ENCODE results near the gene TMEM273. TPM values are rescaled to one million over a fixed set of nuclear protein-coding genes. Genes with fewer than 3 reads are reported as not detected.

TMEM273 gene
- total RNA-seq, 2 donors from 2014 or later: 22.5 to 88.0 TPM

DNA sequence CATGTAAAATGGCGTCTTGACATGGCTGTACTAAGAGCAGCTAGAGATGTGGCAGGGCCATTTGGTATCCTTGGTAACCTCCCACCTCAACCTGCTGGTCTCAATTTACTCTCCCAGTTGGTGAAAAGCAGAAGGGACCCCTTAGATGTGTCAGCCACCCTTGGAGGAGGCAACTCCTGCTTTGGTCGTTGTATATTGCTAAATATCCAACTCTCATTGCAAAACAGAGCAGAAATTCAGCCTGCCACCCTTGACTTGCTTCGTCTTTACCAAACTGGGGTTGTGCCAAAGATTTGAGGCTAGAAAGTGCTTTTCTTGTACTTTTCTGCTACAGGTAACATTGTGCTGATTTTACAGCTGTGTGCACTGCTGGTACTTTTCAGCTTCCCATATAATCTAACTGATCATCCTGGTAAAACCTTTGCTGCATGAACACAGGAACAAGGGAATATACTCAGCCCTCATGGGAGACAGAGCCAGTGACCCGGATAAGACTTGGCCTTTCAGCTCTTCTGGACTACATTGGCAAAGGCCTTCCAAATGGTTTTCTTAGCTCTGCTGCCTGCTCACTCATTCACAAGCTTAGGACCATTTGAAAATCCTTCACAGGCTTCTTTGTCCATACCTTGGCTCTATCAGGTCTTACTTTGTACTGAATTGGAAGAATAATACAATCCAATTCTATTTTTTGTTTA lies 70.7 kb downstream of the TMEM273 start:
- Mint-ChIP-seq H3K36me3 (ENCODE audit: insufficient read depth in 2 of 2) (peaks cover 0 to 2% of the 10 kb centered on the region in 2 donors), H3K4me1 (ENCODE audit: low read depth) (no peaks in the 10 kb centered on the region), H3K4me3 (no peak overlapping the region), H3K9me3 (peaks cover 2 to 3% of the 10 kb centered on the region in 2 donors), H3K27me3 (ENCODE audit: low read depth) (peaks cover 55% of the 10 kb centered on the region), H3K27ac (no peak overlapping the region)
- no peak for ATAC-seq (replicated peaks in 1 of 2)
- DNase-seq: no peak

DNA sequence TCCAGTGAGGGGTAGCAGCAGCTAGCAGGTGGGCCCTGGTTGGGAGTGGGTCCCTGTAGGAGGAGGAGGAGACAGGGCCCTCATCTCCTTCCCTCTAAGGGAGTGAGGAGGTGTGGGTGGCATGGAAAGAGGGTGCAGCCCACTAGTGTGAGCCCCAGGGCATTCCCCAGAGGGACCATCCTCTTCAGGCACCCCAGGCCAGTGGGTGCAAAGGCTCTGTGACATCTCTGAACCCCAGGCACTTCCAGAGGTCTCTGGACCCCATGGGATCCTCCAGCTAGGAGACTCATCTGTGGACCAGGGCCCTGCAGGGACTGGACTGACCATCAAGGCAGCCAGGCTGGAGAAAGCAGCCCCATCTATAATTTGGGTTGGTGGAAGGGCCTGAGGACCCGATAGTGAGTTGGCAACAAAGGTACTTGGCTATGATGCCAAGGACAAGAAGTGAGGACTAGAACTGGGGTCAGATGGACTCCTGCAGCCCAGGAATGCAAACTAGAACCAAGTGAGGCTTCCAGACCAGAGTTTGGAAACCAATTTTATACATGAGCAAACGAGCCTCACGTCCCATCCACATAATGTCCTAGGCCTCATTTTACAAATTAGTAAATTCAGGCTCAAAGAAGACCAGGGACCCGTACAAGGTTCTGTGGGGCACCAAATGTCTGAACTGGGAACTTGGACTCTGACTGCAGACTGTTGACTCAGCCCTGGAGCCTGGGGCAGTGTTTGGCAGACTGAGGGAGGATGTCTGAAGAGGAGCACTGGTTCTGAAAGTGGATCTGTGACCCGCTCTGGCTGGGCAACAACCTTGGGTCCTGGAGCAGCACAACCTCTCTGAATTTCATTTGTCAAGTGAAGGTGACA lies 71.4 kb downstream of the TMEM273 start:
- no peak for DNase-seq
- H3K9me3 Mint-ChIP-seq: peaks cover under 1 to 1% of the 10 kb centered on the region in 2 donors
- H3K4me1 Mint-ChIP-seq (ENCODE audit: low read depth): no peaks in the 10 kb centered on the region
- no peak overlapping the region for H3K27ac Mint-ChIP-seq
- no peak overlapping the region for H3K4me3 Mint-ChIP-seq
- peaks cover 52% of the 10 kb centered on the region for H3K27me3 Mint-ChIP-seq (ENCODE audit: low read depth)
- H3K36me3 Mint-ChIP-seq (ENCODE audit: insufficient read depth in 2 of 2): peaks cover 0 to under 1% of the 10 kb centered on the region in 2 donors
- ATAC-seq (replicated peaks in 1 of 2): peak; percentile 9 to 22

DNA sequence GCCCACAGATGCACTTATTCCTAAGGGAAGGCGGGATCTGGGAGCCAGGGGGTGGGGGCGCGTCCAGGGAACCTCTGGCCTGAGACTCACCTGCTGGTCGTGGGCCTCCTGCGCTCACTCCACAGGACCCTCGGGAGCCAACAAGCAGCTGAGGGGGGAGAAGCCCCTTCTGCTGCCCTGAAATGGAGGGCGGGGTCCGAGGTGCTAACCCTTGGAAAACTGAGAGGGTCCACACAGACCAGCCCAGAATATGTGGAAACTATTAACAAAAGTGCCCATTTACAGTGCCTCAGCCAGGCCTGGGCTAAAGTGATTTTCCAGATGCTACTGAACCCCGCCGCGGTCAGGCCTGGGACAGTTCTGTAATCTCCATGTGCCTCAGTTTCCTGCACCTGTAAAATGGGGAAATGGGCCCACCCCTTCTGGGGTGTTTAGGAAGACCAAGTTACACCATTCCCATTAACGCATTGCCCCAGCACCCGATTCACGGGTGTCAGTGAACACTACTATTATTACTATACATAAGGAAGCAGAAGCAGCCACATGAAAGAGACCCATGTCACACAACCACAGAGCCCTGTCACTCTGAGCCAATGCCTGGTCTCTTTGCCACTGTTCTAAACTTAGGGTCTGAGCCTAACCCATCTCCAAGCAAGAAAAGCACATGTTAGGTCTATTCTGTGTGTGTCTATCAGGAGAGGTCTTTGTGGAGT lies 72.2 kb downstream of the TMEM273 start:
- no peak overlapping the region for H3K27ac Mint-ChIP-seq
- ATAC-seq (replicated peaks in 1 of 2) (peak; percentile 64 to 77), DNase-seq (peak; percentile 10 to 20)
- no peaks in the 10 kb centered on the region for H3K9me3 Mint-ChIP-seq
- H3K4me3 Mint-ChIP-seq: peak overlapping the region in 1 of 2 donors; percentile 27
- no peaks in the 10 kb centered on the region for H3K4me1 Mint-ChIP-seq (ENCODE audit: low read depth)
- H3K27me3 Mint-ChIP-seq (ENCODE audit: low read depth): peaks cover 44% of the 10 kb centered on the region
- H3K36me3 Mint-ChIP-seq (ENCODE audit: insufficient read depth in 2 of 2): no peaks in the 10 kb centered on the region

GRCh38 chr10:49115015-49115795 lies 73.0 kb downstream of the TMEM273 start, which contains the start of gene VSTM4:
Gene VSTM4, minus strand, starts transcription at chr10:49115522. Its CDS starts 37 bp downstream, at chr10:49115485.
- DNase-seq (peak; percentile 10 to 20), ATAC-seq (replicated peaks in 1 of 2) (peak; percentile 61 to 64)
- Mint-ChIP-seq H3K27me3 (ENCODE audit: low read depth) (peaks cover 40% of the 10 kb centered on the region), H3K4me1 (ENCODE audit: low read depth) (no peaks in the 10 kb centered on the region), H3K27ac (no peak within 1 kb of the TSS), H3K9me3 (no peaks in the 10 kb centered on the region), H3K36me3 (ENCODE audit: insufficient read depth in 2 of 2) (no peaks in the 10 kb centered on the region), H3K4me3 (peak within 1 kb of the TSS; percentile 43 to 55)

- Mint-ChIP-seq H3K27me3 (ENCODE audit: low read depth) (peaks cover 40% of the 10 kb centered on the region), H3K9me3 (no peaks in the 10 kb centered on the region), H3K27ac (no peak overlapping the region), H3K4me1 (ENCODE audit: low read depth) (no peaks in the 10 kb centered on the region), H3K36me3 (ENCODE audit: insufficient read depth in 2 of 2) (no peaks in the 10 kb centered on the region), H3K4me3 (peak overlapping the region; percentile 43 to 55)
- no peak for DNase-seq
- no peak for ATAC-seq (replicated peaks in 1 of 2)
These were observed 73.5 kb downstream of the TMEM273 start for GRCh38 chr10:49114718-49115014.

- Mint-ChIP-seq H3K4me1 (ENCODE audit: low read depth) (no peaks in the 10 kb centered on the region), H3K27me3 (ENCODE audit: low read depth) (peaks cover 38% of the 10 kb centered on the region), H3K9me3 (no peaks in the 10 kb centered on the region), H3K4me3 (no peak overlapping the region), H3K27ac (no peak overlapping the region), H3K36me3 (ENCODE audit: insufficient read depth in 2 of 2) (no peaks in the 10 kb centered on the region)
- ATAC-seq (replicated peaks in 1 of 2): no peak
- no peak for DNase-seq
These were observed 74.5 kb downstream of the TMEM273 start for GRCh38 chr10:49113741-49114141.

DNA sequence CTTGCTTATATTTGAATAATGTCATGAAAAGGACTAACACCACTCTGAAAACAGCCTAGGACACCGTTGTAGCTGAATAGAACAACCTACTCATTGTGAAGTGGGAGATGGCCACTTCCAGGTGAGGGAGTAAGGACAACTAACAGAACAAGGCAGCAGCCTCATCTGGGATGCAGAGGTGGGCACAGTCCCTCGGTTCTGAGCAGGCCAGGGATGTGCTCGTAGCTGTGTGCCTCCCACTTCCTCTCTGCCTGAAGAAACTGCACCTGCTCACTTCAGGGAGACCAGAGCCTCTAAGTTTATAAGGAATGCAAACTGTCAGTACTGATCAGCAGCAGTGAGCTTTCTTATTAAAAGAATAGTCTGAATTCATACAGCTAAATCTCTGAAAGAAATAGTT lies 75.3 kb downstream of the TMEM273 start:
- H3K27me3 Mint-ChIP-seq (ENCODE audit: low read depth): peaks cover 29% of the 10 kb centered on the region
- no peak for ATAC-seq (replicated peaks in 1 of 2)
- H3K27ac Mint-ChIP-seq: no peak overlapping the region
- H3K4me1 Mint-ChIP-seq (ENCODE audit: low read depth): no peaks in the 10 kb centered on the region
- H3K36me3 Mint-ChIP-seq (ENCODE audit: insufficient read depth in 2 of 2): no peaks in the 10 kb centered on the region
- H3K9me3 Mint-ChIP-seq: no peaks in the 10 kb centered on the region
- no peak overlapping the region for H3K4me3 Mint-ChIP-seq
- no peak for DNase-seq

DNA sequence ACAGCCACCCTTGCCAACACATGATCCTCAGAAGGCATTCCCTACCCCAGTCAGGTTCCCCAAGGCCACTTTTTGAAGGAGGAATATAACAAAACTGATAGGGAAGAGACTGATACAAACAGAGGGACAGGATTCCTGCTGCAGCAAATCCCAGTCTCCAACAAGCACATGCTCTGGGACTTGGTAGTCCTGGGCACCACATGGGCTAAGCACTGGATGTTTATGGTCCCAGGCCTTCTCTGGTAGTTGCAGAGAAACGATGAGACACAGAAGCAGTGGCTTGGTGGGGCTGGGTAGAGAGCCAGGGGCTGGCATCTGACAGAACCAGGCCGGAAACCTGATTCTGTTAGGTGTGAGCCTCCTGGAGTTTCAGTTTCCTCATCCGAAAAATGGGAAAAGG lies 76.1 kb downstream of the TMEM273 start:
- Mint-ChIP-seq H3K27ac (no peak overlapping the region), H3K9me3 (no peaks in the 10 kb centered on the region), H3K4me3 (no peak overlapping the region), H3K36me3 (ENCODE audit: insufficient read depth in 2 of 2) (no peaks in the 10 kb centered on the region), H3K27me3 (ENCODE audit: low read depth) (peaks cover 27% of the 10 kb centered on the region), H3K4me1 (ENCODE audit: low read depth) (no peaks in the 10 kb centered on the region)
- ATAC-seq (replicated peaks in 1 of 2): no peak
- DNase-seq: no peak

DNA sequence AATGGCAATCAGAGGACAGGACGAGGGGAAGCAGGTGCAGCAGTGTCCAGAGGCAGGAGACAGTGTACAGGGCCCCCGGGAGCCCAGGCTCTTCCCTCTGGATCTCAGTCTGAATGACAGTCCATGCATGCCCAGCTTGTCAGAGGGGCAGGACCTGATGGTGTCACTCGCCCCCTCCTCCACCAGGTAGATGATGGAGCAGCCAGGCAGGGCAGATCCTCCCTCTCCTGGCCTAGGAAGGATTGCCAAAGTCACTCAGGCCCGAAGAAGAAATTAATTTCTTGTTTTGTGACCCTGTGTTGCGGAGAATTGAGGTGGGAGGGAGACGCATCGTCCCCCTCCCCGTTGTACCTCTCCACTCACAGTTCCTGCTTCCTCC lies 76.9 kb downstream of the TMEM273 start:
- Mint-ChIP-seq H3K4me3 (no peak overlapping the region), H3K4me1 (ENCODE audit: low read depth) (no peaks in the 10 kb centered on the region), H3K27ac (no peak overlapping the region), H3K36me3 (ENCODE audit: insufficient read depth in 2 of 2) (no peaks in the 10 kb centered on the region), H3K27me3 (ENCODE audit: low read depth) (peaks cover 26% of the 10 kb centered on the region), H3K9me3 (no peaks in the 10 kb centered on the region)
- DNase-seq (no peak), ATAC-seq (replicated peaks in 1 of 2) (no peak)

- Mint-ChIP-seq H3K27me3 (ENCODE audit: low read depth) (peaks cover 24% of the 10 kb centered on the region), H3K36me3 (ENCODE audit: insufficient read depth in 2 of 2) (no peaks in the 10 kb centered on the region), H3K4me1 (ENCODE audit: low read depth) (no peaks in the 10 kb centered on the region), H3K27ac (no peak overlapping the region), H3K9me3 (no peaks in the 10 kb centered on the region), H3K4me3 (no peak overlapping the region)
- ATAC-seq (replicated peaks in 1 of 2): no peak
- DNase-seq: no peak
These were observed 77.4 kb downstream of the TMEM273 start for GRCh38 chr10:49110684-49111319.

- Mint-ChIP-seq H3K4me1 (ENCODE audit: low read depth) (no peaks in the 10 kb centered on the region), H3K9me3 (peaks cover 0 to 2% of the 10 kb centered on the region in 2 donors), H3K36me3 (ENCODE audit: insufficient read depth in 2 of 2) (no peaks in the 10 kb centered on the region), H3K27ac (no peak overlapping the region), H3K4me3 (no peak overlapping the region), H3K27me3 (ENCODE audit: low read depth) (peaks cover 29% of the 10 kb centered on the region)
- DNase-seq (no peak), ATAC-seq (replicated peaks in 1 of 2) (no peak)
These were observed 78.4 kb downstream of the TMEM273 start for GRCh38 chr10:49109669-49110340.

GRCh38 chr10:49108656-49109055 lies 79.5 kb downstream of the TMEM273 start:
- no peak overlapping the region for H3K4me3 Mint-ChIP-seq
- peaks cover 0 to 3% of the 10 kb centered on the region in 2 donors for H3K9me3 Mint-ChIP-seq
- DNase-seq (no peak), ATAC-seq (replicated peaks in 1 of 2) (no peak)
- H3K27ac Mint-ChIP-seq: no peak overlapping the region
- peaks cover 22% of the 10 kb centered on the region for H3K27me3 Mint-ChIP-seq (ENCODE audit: low read depth)
- H3K36me3 Mint-ChIP-seq (ENCODE audit: insufficient read depth in 2 of 2): no peaks in the 10 kb centered on the region
- no peaks in the 10 kb centered on the region for H3K4me1 Mint-ChIP-seq (ENCODE audit: low read depth)

All from activated T-cell treated with anti-CD3 and anti-CD28 coated beads, Interleukin-2, amount 50 U/mL, for 72 hours (primary cell).